NCI-H1092 (cell line): ENCODE results near the gene P3H1.
"Not testable (repeated sequence)": the region's sequence is repeated elsewhere in the genome, so short reads cannot be mapped to it uniquely, and the experiment has no call there.

ENCODE experiments used
- DNase-seq: peaks from one replicate; lab custom pipeline; 2025; lab: John Stamatoyannopoulos, UW

Gene P3H1

DNA sequence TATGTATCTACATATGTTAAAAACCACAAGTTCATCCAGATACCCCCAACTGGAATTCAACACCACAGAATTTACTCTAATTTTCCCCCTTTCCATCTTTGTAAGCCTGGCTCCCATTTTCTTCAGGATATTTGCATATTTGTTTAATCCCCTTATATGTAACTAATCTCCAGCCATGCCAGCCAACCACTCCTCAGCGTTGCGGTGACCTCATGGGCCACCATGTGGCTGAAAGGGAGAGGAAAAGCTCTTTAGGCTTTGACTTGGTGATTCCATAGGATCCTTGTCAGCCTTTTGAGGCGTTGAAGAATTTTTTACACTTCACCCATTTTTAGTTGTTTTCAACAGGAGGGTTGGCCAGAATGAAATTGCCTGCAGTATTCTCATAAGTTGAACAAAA is 36.8 kb downstream of the P3H1 start:
- no peak for DNase-seq

DNA sequence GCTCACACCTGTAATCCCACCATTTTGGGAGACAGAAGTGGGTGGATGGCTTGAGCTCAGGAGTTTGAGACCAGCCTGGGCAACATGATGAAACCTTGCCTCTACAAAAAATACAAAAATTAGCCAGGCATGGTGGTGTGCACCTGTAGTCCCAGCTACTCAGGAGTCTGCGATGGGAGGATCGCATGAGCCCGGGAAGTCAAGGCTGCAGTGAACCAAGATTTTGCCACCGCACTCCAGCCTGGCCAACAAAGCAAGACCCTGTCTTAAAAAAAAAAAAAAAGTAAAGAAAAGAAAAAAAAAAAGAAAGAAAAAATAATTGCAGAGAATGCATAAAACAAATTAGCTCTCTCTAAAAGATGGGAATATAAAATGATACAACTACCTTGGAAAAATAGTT is 41.0 kb downstream of the P3H1 start:
- not testable (repeated sequence) for DNase-seq

DNA sequence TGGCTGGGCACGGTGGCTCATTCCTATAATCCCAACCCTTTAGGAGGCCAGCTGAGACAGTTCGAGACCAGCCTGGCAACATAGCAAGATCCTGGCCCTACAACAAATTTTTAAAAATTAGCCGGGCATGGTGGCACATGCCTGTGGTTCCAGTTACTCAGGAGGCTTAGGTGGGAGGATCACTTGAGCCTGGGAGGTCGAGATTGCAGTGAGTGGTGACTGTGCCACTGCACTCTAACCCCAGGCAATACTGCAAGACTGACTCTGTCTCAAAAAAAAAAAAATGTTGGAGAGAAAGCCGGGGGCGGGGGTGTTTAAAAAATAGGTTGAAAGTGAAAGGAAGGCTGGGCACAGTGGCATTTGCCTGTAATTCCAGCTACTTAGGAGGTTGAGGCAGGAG is 43.3 kb downstream of the P3H1 start:
- DNase-seq: no peak

DNA sequence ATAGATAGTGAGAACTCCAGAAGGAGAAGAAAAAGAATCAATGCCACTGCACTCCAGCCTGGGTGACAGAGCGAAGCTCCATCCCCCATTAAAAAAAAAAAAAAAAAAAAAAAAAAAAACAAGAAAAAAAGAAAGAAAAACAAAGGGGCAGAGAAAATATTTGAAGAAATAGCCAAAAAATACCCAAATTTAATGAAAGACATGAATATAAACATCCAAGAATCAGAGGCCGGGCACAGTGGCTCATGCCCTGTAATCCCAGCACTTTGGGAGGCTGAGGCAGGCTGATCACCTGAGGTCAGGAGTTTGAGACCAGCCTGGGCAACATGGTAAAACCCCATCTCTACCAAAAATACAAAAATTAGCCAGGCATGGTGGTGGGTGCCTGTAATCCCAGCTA is 44.4 kb downstream of the P3H1 start:
- not testable (repeated sequence) for DNase-seq

DNA sequence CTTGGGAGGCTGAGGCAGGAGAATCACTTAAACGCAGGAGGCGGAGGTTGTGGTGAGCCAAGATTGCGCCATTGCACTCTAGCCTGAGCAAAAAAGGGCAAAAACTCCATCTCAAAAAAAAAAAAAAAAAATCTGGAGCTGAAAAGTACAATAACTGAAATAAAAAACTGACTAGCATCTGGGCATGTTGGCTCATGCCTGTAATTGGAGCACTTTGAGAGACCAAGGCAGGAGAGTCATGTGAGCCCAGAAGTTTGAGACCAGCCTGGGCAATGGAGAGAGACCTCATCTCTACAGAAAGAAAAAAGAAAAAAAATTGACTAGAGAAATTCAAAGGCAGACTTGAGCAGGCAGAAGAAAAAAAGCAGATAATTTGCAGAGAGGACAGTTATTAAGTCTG is 44.9 kb downstream of the P3H1 start:
- no peak for DNase-seq

DNA sequence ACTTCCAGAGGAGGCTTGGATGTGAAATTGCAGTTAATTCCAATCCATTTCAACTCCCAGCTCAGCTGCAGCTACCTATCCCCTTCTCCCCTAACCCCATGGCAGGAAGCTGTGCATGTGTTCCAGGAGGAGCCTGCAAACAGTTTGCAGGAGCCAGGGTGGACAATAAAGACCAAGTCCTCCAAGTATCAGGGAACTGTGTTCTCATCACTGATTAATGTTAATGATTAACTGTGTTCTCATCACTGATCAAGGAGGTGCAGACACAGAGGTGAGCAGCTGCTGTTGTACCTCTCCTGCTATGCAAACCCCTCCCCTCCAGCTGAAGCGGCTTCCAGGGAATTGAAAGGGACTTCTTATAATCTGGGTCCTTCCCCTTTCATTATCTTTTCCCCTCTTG is 46.0 kb downstream of the P3H1 start:
- DNase-seq: no peak

DNA sequence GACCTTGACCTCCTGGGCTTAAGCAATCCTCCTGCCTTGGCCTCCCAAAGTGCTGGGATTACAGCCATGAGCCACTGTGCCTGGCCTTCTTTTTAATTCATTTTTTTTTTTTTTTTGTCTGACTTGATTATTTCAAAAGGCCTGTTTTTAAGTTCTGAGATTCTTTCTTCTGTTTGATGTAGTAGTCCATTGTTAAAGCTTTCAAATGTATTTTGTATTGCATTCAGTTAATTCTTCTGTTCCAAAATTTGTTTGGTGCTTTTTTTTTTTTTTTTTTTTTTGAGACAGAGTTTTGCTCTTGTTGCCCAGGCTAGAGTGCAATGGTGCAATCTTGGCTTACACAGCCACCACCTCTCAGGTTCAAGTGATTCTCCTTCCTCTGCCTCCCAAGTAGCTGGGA is 52.4 kb downstream of the P3H1 start:
- not testable (repeated sequence) for DNase-seq

DNA sequence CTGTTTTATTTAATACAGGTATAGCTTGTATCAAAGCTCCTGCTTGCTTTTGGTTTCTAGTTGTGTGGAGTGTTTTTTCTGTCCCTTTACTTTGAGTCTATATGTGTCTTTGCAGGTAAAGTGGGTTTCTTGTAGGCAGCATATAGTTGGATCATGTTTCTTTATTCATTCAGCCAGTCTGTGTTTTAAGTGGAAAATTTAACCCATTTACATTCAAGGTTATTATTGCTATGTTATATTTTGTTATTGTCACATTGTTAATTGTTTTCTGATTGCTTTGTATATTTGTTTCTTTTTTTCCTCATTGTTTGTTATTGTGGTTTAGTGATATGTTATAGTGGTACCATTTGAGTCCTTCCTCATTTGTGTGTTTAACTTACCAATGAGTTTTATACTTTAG is 53.5 kb downstream of the P3H1 start:
- DNase-seq: no peak

DNA sequence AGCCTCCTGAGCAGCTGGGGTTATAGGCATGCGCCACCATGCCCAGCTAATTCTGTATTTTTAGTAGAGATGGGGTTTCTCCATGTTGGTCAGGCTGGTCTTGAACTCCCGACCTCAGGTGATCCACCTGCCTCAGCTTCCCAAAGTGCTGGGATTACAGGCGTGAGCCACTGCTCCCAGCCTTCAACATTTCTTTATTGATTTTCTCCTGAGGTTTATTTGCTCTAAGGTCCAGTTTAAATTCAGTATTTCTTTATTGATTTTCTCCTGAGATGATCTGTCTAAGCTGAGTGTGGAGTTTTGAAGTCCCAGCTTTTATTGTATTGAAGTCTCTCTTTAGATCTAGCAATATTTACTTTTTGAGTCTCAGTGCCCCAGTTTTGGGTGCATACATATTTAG is 54.0 kb downstream of the P3H1 start:
- not testable (repeated sequence) for DNase-seq

DNA sequence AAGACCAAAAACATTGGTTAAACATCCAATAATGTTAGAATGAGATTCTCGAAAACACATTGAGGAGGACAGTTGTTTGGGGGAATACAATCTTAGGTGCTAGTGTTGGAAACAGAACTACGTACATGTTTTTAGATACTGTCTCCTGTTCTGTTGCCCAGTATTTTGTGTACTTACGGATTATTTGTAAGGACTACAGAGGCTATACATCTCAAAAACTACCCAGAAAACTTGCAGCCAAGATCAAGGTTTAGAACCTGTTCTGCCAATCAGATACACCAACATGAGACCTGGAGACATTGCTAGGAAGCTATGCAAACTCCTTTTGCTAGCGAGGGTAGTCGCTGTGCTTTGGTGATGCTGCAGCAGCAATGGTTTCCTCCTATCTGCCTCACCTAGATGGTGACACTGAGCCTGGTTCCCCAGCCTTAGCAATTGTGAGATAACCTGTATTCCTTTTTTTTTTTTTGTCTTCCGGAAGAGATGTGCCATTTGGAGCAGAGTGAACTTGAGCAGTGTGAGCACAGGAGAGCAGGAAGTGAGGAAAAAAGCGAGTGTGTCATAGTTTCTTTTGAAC is 62.9 kb downstream of the P3H1 start:
- DNase-seq: no peak

DNA sequence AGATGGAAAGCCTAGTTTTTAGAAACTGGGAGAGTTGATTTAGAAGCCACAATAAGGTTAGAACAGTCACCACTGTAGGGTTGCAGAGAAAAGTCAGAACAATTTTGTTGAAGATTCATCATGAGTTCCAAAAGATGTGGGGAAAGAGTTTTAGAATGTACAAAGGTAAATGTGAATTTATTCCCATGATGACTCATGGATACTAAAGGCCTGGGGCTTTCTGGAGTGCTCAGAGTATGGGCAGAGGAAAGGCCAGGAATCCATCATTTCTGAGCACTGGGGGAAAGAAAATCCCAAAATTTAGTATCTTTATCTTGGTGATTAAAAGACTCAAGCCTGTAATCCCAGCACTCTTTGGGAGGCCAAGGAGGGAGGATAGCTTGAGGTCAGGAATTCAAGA is 66.8 kb downstream of the P3H1 start:
- DNase-seq: no peak

DNA sequence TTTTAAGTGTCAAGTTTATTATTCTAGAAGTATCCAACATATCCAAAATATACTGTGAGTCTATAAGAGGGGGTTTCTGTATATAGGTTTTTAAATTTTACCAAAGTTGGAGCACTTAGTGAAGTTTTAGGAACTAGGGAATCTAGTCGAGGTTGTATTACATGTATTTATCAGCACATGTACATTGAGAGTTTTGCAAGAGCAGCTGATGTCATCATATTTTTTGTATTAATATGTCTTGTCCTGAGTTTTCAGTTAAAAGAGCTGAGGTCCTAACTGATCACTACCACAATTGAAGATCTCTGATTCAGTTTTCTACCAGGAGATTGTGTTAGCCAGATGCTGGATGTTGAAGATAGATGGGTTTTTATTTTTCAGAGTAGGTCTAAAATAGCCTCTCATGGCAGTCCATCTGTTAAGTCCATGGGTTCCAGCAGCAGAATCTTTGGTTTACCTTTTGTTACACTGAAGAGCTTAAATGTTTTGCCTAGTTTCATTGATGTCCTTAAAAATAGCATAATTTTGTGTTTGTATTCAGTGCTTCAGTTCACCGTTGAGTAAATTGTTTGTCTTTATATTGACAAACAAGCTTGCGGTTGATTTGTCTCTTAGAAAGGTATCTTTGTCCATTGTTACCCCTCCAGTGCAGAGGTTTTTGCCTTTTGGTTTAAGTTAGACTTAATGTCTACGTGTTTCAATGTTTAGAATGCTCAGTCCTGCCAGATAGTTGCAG is 68.6 kb downstream of the P3H1 start:
- no peak for DNase-seq
